Measurements from ENCODE around the gene TMPRSS7.
A peak's percentile ranks its signal among the peaks of the same experiment; 100 is the strongest.
"Not testable (repeated sequence)": the region's sequence is repeated elsewhere in the genome, so short reads cannot be mapped to it uniquely, and the experiment has no call there.

Gene TMPRSS7

GRCh38 chr3:112012205-112012992 lies 22.1 kb upstream of the TMPRSS7 start:
- no peak for DNase-seq

- peak; percentile 65 to 66 for DNase-seq
Observed at GRCh38 chr3:112013058-112013783, 21.3 kb upstream of the TMPRSS7 start.

GRCh38 chr3:112013784-112014143 lies 20.8 kb upstream of the TMPRSS7 start:
- DNase-seq = no peak

GRCh38 chr3:112017091-112017490 lies 17.4 kb upstream of the TMPRSS7 start:
- DNase-seq = no peak

GRCh38 chr3:112018712-112019111 lies 15.8 kb upstream of the TMPRSS7 start:
- no peak for DNase-seq

GRCh38 chr3:112019716-112020115 lies 14.8 kb upstream of the TMPRSS7 start:
- no peak for DNase-seq

- DNase-seq = no peak
Observed at GRCh38 chr3:112020674-112021085, 13.9 kb upstream of the TMPRSS7 start.

GRCh38 chr3:112027142-112027541 lies 7.4 kb upstream of the TMPRSS7 start:
- peak in 1 of 2 experiments; percentile 21 for DNase-seq

GRCh38 chr3:112027826-112028225 lies 6.7 kb upstream of the TMPRSS7 start:
- peak; percentile 90 to 94 for DNase-seq

GRCh38 chr3:112030901-112031300 lies 3.6 kb upstream of the TMPRSS7 start:
- no peak for DNase-seq

GRCh38 chr3:112032098-112032731 lies 2.3 kb upstream of the TMPRSS7 start:
- peak; percentile 92 to 93 for DNase-seq

GRCh38 chr3:112035241-112035640 lies 705 bp downstream of the TMPRSS7 start:
- no peak for DNase-seq

- DNase-seq = not testable (repeated sequence)
Observed at GRCh38 chr3:112037194-112037593, 2.7 kb downstream of the TMPRSS7 start.

- DNase-seq = no peak
Observed at GRCh38 chr3:112038863-112039262, 4.3 kb downstream of the TMPRSS7 start.

GRCh38 chr3:112041321-112041720 lies 6.8 kb downstream of the TMPRSS7 start:
- no peak for DNase-seq

GRCh38 chr3:112042842-112043280 lies 8.3 kb downstream of the TMPRSS7 start:
- DNase-seq = no peak

GRCh38 chr3:112043621-112044201 lies 9.2 kb downstream of the TMPRSS7 start:
- DNase-seq = peak; percentile 72 to 90

GRCh38 chr3:112046599-112046998 lies 12.1 kb downstream of the TMPRSS7 start:
- no peak for DNase-seq

- no peak for DNase-seq
Observed at GRCh38 chr3:112047264-112047663, 12.7 kb downstream of the TMPRSS7 start.

GRCh38 chr3:112048911-112049310 lies 14.4 kb downstream of the TMPRSS7 start:
- DNase-seq = no peak

- DNase-seq = peak in 1 of 2 experiments; percentile 59
Observed at GRCh38 chr3:112053229-112053628, 18.7 kb downstream of the TMPRSS7 start.

- no peak for DNase-seq
Observed at GRCh38 chr3:112056451-112056929, 22.0 kb downstream of the TMPRSS7 start.

GRCh38 chr3:112059497-112059896 lies 25.0 kb downstream of the TMPRSS7 start:
- no peak for DNase-seq

All from NCI-H524 (cell line).